GM12892 (cell line): ENCODE measurements around the gene CD44.

Experiments used
- POLR2A ChIP-seq: IDR thresholded peaks from 2 replicates; pipeline ENCODE4 v1.6.1; 2011; ENCODE audit warnings: low read depth, low read length, control low read depth
- POLR2AphosphoS5 ChIP-seq: IDR thresholded peaks from 2 replicates; pipeline ENCODE4 v1.6.1; 2011; ENCODE audit warnings: low read depth, low read length, control low read depth

DNA sequence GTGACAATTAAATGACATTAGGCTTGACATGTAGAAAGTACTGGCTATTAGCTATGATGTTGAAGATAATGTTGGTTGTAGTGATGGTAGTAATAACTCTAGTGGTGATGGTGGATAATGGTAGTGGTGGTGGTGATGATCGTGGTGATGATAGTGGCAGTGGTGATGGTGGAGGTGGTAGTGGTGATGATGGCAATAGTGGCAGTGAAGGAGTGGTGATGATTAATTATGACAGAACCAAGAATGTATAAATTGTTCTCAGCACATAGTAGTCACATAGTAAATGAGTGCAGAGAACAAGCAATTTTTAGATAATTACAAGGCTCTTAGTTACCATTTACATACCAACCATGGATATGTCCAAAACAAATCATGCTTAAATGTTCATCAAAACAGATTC, 5.3 kb upstream of the CD44 start:
- no peak for TF ChIP-seq POLR2AphosphoS5
- no peak for TF ChIP-seq POLR2A
